ACHN (cell line): ENCODE data around the gene MAMSTR.
"Not testable (repeated sequence)": the region's sequence is repeated elsewhere in the genome, so short reads cannot be mapped to it uniquely, and the experiment has no call there.

Experiments used
- DNase-seq: peaks from one replicate; pipeline ENCODE4 v3.0.0-alpha.2; 2015
- in situ Hi-C: cut with HindIII; loops from 2 replicates; pipeline ENCODE4 v1.10.0; 2017; ENCODE audit warnings: low sequenced_read_pairs, low pct_ligation_motif_present, low pct_unique_long_range_greater_than_20kb

The MAMSTR gene

DNA sequence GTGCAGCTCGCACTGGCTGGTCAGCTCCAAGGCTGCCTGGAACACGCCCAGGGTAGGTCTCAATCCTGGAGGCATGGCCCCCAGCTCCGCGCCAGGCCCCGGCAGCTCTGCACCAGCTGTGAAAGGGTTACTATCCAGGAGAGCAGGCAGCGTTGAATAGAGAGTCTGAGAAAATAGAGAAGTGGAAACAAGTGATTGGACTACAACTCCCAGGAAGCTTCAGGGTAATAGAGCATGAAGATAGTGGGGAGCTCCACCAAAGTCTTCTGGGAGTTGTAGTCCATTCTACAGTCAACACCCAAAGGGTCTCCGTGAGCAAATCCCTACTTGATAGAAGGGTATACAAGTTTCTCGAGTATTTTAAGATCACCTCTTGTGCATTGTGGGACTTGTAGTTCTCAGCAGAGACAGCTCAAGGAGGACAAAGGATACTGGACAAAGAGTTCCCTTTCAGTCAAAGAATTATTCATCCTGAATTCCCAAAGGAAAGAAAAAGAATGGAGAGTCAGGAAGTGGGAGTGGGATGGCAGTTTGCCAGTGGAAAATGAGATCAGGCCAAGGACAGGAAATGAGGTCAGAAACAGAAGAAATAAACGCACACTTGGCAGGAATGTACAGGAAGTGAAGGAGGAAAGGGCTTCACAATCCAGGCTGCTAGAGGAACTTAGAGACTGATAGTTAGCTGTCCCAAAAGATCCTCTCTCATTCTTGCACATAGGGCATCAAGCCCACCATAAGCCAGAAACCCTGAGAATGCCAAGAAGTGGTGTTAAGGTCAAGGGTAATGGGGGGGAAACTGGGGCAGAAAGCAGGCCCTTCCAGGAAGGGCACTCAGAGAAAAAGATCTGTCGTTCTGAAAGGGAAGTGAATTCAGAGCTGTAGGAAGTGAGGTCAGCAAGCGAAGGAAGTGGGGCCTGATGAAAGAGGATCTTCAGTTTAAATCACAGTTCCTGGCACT, 5.5 kb upstream of the MAMSTR start:
- in situ Hi-C loops, result no loop called here
- peak; percentile 77 for DNase-seq

DNA sequence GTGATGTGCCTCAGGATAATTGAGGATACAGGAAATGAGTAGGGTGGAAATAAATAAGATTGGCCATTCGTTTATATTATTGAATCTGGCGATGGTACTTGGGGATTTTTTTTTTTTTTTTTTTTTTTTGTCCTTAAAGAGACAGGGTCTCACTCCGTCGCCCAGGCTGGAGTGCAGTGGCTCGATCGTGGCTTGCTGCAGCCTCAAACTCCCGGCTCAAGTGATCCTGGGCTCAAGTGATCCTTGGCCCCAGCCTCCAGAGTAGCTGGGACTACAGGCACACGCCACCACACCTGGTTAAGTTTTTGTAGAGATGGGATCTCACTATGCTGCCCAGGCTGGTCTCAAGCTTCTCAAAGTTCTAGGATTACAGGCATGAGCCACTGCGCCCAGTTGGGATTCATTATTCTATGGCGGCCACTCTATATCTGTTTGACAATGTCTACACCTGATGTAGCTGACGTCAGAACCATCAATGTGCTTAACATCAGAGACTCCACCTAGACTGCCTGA, 2.7 kb upstream of the MAMSTR start:
- in situ Hi-C loops, result no loop called here
- DNase-seq, result no peak

DNA sequence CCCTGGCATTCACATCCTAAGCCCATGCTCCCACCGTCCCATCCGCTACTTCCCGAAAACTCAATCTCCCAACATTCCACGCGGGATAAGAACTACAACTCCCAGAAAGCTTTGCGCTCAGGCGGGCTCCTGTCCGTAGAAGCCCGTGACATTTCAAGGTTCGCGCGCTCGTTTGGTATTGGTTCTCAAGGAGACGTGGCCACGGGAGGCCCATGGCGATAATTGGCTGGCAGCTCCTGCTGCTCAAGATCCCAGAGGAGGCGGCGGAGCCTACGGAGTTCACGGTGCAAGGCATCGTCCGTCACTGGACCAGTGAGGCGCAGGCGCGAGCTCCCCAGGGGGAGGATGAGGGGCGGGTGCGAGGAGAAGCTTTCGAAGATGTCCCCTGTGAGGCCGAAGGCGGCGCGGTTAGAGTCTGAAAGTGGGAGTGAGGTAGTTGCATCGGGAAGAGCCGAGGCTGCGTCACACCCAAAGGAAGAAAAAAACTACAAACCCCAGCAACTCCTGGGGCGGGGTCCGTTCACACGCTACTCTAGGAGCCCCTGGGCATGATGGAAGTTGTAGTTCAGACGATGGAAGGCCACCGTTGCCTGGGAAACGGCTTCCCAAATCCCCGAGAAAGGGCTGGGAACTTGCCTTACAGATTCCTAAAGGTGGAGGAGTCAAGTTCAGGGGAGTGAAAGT, 1.2 kb upstream of the MAMSTR start:
- DNase-seq, result peak; percentile 97
- in situ Hi-C loops, result no loop called here

DNA sequence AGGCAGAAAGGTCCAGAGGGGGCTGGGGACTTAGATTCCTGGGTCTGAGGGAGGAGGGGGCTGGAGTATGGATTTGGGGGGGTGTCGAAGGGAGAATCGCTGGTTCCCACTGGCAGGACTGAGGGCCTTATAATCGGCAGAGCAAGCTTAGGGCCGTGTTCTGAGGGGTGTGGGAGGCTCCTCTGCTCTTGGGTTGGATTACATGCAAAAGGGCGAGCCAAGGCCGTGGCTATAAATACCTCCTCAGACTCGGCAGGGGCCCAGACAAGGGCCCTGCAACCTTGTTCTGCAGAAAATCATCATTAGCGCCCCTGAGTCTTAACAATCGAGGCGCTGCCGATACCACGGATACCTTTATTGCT, 707 bp upstream of the MAMSTR start:
- no peak for DNase-seq
- in situ Hi-C loops, result no loop called here

DNA sequence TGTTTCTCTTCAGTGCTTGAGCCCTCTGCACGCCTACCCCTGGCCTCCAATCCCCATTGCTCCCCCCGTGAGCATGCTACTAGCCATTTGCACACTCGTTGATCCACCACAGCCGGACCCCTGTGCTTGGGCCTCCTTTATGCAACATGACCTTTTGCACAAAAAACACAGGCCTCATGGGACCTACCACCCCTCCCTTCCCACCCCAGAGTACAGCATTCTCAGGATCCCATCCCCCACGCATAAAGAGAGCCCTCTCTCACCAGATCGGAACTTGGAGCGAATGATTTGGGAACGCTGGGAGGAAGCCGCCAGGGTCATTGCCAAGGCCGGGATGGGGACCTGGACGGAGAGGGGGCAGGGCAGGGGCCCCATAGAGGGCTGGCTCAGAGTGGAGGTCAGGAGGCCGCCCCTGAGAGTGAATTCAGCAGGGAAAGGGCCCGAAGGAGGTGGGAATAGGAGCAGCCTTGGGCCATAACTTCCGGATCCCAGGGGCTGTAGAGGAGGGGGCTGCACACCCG, 754 bp downstream of the MAMSTR start:
- no peak for DNase-seq
- in situ Hi-C loops, result no loop called here

DNA sequence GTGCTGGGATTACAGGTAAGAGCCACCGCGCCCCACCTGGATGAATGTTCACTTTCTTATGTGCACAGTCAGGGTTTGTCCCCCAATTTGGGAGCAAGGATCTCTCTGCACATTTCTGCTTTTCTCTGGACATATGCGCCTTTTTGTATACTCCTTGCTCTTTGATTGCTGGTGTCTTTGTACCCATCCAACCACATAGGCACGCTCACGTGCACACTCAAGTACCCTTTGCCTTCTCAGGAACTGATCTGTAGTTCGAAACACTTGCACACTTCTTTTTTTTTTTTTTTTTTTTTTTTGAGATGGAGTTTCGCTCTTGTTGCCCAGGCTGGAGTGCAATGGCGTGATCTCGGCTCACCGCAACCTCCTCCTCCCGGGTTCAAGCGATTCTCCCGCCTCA, 1.4 kb downstream of the MAMSTR start:
- DNase-seq, in situ Hi-C loops: not testable (repeated sequence)

DNA sequence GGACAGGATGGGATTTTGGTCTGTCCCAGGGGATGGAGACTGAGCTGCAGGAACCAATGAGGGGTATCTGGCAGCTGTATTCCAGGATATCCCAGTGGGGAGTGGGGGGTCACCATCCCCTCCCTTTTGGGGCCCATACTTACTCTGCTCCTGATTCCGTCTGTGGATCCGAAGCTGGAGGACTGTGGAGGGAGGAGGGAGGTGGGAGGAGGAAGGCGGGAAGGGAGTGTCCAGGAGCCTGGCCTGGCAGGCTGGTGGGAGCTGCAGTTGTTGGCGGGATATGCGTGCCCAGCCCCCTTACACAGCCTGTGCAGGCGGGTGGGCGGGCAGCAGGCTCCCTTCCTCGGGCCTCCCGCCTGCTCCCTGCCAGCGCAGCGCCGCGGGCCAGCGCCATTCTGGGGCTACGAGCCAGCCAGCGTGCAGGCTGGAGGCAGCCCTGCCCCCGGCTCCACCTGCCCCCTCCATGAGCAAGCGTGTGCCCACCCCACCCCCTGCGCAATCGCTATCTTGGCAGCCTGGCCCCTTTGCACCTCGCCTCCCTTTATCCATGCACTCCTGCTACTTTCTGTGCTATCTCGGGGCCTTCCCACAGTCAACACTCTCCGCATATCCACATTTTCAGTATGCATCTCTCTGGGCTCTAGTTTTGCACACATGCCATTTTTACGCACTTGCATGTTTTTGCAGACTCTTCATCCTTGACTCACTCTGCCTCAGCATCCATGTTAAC, 2.8 kb downstream of the MAMSTR start:
- no peak for DNase-seq
- in situ Hi-C loops, result no loop called here

DNA sequence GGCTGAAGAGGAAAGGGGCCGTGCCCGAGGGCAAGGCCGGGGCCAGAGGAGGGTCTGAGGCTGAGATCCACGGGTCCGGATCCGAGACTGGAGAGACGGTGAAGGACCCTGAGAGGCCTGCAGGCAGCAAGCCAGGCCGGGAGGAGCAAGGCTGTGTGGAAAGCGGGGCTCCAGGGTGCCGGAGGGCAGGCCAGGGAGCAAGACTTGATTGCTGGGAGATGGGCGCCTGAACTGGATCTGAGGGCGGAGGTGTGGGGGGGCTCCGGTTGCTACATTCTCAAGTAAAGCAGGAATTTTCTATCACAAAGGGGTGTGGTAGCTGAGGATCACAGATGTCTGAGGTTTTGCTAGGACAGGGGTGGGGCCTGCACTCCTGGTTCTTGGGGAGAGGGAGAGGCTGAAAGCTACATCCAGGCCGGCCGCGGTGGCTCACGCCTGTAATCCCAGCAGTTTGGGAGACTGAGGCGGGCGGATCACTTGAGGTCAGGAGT, 3.8 kb downstream of the MAMSTR start:
- no peak for DNase-seq
- in situ Hi-C loops, result no loop called here

DNA sequence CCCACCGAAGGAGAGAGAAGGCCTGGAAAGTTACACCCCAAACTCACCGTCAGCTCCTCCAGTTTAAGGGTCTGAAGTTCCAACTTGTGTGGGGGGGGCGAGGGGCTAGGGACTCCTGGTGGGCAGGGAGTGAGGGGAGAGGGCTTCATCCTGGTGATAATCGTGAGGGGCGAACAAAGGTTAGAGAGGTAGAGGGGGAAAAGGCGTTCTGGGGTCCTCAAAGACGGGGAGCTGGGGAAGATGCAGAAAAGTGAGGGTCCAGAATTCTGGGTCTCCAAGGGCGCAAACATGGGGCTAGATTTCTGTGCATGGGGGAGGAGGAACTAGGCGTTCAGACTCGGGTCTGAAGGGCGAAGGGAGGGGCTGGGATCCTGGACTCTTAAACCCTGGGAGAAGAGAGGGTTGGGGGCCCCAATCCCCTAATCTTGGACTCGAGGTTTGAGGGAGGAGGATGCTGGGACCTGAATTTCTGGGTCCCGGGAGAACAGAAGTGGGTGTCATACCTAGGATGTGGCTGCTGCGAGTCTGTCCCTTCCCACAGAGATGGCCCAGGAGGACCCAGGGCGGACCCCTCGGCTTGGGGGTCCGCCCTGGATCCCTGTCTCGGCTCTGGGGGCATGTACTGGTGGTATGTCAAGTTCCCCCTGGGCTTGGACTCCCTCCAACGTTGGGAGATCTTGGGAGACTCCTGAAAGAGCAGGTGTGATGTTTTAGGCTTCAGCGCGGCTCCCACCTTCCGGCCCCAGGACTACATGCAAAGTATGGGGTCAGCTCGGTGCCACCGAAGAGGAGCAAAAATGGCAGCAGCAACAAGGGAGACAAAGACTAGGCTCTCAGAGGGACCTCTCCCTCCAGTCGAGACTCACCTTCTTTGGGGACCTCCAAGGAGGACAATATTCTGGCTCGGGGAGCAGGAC, 4.5 kb downstream of the MAMSTR start:
- DNase-seq, result no peak
- in situ Hi-C loops, result no loop called here

DNA sequence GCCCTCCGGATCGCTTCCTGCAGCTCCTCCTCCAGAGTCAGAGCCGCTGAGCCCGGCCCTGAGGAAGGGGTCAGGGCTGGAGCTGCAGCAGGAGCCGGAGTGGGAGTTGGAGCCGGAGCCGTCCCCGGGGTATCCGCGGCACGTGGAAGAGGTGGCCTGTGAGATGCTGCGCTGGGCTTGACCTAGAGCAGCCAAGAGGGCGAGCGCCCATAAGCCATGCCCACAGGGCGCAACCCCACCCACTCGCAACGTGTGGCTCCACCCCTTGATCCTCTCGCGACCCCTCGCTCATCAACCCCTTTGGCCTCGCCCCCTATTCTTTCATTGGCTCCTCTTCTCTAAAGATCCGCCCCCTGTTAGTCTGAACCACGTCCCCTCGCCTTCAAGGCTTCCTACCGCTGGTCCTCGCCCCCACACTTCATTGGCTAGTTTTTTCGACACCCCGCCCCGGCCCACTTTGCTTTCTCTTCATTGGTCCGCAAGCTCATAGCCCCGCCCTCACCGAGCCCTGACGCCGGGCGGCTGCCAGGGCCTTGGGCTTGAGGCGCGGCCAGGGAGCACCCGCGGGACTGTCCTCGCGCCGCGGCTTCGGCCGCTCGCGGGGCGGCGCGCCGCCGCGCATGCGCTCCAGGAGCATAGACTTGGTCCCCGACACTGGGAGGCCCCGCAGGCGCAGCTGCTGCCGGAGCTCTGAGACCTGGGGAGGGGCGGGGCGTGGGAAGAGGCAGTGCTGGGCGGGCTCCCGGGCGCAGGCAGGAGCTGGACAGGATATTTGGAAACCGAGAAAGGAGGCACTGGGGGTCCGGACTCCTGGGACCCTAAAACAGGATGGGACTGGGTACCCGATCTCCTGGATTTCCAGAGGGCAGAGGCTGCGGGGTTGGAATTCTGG, 5.4 kb downstream of the MAMSTR start:
- DNase-seq, result peak; percentile 98
- in situ Hi-C loops, result no loop called here

DNA sequence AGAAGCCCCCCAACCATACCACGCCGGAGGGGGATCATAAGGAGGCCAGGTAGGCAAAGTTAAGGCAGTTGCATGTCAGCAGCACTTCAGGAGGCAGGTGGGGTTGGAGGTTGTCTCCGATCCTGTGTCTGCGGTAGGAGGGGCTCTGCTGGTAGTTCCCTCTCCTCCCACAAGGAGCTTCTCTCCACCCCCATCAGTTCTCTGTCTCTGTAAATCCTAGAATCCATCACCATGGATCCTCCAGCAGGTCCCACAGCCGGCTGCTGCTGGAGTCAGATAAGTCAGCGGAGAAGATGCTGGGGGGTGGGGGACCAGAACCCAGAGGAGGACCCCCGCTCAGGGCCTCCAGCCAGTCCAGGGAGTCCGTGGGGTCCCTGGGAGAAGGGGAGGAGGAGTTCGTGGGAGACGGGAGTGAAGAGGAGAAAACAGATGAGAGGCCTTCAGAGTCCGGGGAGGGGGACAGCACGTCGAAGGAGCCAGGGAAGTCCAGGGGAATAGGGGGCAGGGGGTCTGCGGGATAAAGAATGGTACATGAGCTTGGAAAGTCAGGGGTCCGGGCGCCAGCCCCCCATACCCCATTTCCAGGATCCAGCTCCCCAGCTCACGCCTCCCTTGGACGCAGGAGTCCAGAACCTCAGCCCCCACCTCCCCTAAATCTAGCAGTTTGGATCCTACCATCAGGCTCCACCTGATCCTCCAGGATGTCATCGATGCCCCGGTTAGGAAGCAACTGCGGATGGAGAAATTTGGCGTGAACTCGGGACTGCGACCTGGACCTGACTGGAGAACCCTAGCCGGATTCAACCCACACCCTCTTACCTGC, 6.3 kb downstream of the MAMSTR start:
- in situ Hi-C loops, result no loop called here
- peak; percentile 27 for DNase-seq

DNA sequence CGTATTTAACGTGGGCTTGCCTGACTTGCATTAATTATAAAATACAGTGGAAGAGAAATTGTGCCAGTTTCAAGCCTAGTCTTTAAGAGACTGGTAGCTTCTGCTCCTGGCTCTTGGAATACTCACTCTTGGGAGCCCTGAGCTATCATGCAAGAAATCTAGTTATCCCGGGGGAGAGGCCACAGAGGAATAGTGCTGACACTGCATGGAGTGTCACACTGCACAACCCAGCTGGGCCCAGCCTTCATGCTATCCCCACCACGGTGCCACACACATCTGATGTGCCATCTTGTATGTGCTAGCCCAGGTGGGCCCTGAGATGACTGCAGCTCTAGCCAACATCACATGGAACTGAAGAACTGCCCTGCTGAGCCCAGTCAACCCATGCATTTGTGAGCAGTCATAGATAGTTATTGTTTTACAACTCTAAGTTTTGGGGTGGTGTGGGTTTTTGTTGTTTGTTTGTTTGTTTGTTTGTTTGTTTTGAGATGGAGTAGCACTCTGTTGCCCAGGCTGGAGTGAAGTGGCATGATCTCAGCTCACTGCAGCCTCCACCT, 8.3 kb downstream of the MAMSTR start:
- in situ Hi-C loops, result no loop called here
- no peak for DNase-seq

DNA sequence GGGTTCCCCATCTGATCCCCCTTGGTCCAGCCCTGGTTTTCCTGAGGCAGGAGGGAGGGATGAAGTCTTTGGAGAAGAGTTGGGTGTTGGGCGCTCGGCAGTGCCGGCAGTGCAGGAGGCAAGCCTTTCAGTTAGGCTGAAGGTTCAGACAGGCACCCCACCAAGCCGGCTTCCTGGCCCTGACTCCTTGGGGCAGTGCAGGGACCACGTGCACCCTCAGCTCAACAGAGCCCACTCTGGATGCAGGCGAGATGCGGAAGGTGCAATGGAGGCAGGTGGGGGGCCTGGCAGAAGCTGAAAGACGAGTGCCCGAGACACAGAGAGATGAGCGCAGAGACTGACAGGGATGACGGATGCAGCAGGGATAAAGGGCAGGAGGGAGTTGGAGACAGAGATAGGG, 11.1 kb downstream of the MAMSTR start:
- in situ Hi-C loops, result no loop called here
- no peak for DNase-seq

DNA sequence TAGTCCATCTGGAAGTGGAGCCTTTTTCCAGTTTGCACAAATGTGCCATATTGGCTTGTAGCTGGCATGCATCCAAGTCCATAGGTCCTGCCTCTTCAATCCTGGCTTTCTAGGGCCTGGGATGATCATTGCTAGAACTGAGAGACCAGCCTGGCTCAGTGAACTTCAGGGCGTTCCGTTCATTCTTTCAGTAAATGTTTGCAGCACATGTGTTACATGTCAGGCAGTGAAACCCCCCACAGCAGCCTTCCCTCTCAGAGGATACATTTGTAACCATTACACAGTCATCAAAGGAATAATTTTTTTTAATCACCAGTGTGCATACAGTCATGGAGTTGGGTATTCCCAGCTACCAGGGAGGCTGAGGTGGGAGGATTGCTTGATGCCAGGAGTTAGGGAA, 14.1 kb downstream of the MAMSTR start:
- DNase-seq, result no peak
- in situ Hi-C loops, result no loop called here

DNA sequence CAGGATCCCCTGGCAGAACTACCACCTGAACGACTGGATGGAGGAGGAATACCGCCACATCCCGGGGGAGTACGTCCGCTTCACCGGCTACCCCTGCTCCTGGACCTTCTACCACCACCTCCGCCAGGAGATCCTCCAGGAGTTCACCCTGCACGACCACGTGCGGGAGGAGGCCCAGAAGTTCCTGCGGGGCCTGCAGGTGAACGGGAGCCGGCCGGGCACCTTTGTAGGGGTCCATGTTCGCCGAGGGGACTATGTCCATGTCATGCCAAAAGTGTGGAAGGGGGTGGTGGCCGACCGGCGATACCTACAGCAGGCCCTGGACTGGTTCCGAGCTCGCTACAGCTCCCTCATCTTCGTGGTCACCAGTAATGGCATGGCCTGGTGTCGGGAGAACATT, 16.2 kb downstream of the MAMSTR start:
- in situ Hi-C loops, result no loop called here
- no peak for DNase-seq

DNA sequence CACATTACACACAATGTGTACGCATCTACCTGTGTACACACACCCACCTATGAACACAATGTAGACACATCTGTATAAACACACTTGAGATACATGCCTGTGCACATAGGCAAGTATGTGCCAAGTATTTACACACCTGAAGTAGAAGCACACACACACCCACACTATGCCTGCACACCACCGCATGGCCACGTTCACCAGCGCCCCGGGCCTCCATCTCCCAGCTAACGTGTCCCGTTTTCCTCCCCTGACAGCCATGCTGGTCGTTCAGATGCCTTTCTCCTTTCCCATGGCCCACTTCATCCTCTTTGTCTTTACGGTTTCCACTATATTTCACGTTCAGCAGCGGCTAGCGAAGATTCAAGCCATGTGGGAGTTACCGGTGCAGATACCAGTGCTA, 16.8 kb downstream of the MAMSTR start:
- in situ Hi-C loops, result no loop called here
- DNase-seq, result no peak
